HG02840 (cell line): ENCODE results near the gene PRMT6.
"Not testable (repeated sequence)": the region's sequence is repeated elsewhere in the genome, so short reads cannot be mapped to it uniquely, and the experiment has no call there.

Source experiments
- ATAC-seq: cut with Tn5 transposase; IDR thresholded peaks from one replicate; pipeline ENCODE4 v1.9.1; 2021; ENCODE audit warnings: mild to moderate bottlenecking, moderate library complexity, moderate number of reproducible peaks; ENCODE audit not compliant: unreplicated experiment, low FRiP score

PRMT6 gene

DNA sequence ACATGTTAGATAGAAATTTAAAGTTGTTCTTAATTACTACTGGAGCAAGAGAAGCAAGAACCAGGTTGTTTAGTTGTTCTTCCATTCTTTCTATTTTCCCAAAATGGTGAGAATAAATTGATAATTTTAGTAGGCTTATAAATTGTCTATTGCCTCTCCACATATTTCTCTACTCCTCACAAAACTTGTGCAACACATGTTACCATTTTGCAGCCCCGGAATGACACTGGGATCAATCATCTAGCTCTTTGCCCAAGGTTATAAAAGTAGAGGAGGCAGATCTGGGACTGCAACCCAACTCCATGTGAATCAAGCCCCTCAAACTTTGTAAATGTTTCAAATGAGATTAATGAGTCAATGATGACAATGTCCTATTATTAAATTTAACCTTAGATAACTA is 34.9 kb downstream of the PRMT6 start:
- ATAC-seq, result no peak

DNA sequence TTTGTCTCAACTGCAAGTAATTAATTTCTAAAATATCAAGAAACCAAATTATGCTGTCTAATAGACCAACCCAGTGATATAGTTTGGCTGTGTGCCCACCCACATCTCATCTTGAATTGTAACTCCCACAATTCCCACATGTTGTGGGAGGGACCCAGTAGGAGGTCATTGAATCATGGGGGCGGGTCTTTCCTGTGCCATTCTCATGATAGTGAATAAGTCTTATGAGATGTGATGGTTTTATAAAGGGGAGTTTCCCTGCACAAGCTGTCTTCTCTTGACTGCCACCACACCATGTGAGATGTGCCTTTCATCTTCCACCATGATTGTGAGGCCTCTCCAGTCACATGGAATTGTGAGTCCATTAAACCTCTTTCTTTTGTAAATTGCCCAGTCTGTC is 36.9 kb downstream of the PRMT6 start:
- not testable (repeated sequence) for ATAC-seq

DNA sequence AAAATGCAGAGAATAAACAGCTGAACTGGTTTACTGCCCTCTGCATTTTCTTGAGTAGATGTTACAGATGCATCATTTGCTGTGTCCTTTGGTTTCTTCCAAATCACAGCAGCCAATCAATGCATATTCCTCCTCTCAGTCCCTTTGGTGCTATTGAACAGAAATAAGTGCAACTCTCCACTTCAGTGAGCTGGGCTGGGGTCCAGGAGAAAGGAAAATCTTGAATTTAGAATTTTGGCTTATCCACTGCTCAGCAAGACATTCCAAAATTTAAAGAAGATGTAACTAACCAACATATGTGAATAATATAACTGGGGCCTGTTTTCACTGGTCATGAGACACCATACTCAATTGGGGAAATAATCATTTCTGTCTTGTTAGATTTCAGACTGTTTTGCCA is 39.2 kb downstream of the PRMT6 start:
- ATAC-seq, result no peak

DNA sequence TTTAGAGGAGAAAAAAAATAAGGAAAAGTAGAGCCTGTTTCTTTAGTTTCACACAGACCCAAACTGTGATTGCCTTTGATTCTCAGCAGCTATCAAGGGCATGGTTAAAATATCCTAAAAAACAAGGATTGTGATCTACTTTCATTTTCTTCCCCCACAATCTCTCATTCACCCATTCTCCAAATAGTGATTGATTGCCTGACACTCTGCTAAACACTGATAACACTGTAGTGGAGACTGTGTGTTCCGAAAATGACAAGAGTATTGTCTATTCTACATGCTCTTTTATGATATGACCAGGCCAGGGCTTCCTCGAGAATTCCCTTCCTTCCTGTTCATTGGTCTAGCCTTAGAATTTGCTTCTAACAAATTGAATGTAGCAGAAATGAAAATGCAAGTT is 40.2 kb downstream of the PRMT6 start:
- no peak for ATAC-seq

DNA sequence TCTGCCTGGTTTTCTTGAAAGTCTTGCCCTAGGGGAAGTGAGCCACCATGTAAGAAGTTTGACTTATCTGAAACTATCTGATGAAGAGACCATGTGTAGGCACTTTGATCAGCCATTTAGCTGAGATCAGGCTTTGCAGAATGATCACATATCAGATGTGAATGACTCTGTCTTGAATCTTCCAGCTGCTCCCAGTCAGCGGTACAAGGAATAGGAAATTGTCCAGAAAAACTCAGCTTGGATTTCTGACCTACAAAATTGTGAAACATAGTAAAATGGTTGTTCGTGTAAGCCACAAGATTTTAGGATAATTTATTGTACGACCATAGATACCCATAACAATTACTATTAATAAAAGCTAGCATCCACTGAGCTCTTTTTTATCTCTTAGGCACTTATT is 42.5 kb downstream of the PRMT6 start:
- no peak for ATAC-seq

DNA sequence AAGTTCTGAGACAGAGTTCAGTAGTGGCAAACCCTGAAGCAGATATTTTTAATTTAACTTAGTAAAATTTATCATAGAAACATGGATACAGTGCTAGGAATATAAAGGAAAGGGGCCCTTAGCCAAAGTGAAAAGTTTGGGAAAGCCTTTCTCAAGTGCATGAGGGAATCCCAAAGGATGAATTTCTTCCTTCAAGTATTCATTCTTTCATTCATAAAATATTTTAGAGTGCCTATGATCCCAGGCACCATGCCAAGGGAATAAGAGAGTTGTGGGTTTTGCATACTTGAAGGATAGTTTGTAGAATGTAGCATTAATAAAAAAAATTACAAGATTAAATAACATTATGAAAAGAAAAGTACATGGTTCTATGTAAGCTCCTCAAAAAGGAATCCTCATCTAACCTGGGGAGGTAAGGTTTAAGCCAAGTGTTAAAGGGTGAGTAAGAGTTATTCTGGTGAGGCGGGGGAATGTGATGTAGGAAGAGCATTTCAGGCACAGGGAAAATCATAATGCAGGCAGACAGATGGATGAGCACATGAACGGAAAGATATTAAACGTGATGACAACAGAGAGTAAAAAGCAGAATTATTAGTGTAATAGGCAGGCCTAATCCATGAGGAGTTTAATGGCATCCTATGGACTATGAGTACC is 44.0 kb downstream of the PRMT6 start:
- ATAC-seq, result no peak

DNA sequence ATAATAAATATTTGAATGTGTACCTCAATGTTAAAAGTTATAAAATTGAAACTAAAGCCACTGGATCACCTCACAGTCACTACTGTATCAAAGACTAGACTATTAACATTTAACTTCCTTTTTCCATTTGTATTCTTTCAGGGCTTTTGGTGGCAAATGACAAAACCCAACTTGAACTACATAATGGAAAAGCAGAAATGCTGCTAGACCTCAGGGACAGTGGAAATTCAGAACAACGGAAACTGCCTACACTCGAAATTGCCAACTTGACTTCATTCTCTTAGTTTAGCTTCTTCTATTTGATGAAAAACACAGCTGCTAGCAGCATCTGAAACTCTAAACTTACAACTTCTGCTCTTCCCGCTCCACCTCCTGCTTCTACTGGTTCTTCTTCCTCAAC is 49.4 kb downstream of the PRMT6 start:
- ATAC-seq, result no peak
